GM12892 (cell line): Measurements from ENCODE around the gene DNAAF5.

Experiments
- POLR2A ChIP-seq: IDR thresholded peaks from 2 replicates; pipeline ENCODE4 v1.6.1; 2011; ENCODE audit warnings: low read depth, low read length, control low read depth
- POLR2AphosphoS5 ChIP-seq: IDR thresholded peaks from 2 replicates; pipeline ENCODE4 v1.6.1; 2011; ENCODE audit warnings: low read depth, low read length, control low read depth
- TAF1 ChIP-seq: IDR thresholded peaks from 2 replicates; pipeline ENCODE4 v1.6.1; 2011; ENCODE audit warnings: low read depth, mild to moderate bottlenecking, control low read depth, low read length, borderline replicate concordance

DNA sequence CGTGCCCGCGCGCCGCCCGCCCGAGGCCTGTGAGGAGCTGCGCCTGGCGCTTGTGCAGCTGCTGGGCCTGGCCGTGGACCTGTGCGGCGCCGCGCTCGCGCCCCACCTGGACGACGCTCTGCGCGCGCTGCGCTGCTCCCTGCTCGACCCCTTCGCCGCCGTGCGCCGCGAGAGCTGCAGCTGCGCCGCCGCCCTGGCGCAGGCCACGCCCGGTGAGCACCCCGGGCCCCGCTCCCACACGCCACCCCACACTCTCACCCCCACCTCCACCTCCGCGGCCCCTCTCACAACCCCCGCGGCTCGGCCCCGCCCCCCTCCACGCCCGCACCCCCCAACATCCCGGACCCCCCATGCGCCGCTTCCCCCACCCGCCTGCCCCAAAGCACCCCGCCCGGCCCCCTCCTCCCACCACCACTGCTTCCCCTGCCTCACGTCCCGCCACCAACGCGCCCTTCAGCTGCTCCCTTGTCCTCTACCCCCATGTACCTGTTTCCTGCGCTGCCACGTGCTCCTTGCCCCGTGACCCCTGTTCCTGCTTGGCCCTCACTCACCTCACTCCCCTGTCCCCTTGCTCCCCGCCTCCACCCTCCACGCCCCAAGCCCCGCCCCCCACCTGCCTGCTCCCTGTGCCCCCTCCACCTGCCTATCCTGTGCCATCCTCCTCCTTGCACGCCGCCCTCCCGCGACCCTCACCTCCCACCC, 756 bp downstream of the DNAAF5 start, which contains the start of gene PRKAR1B:
- no peak; the same call in 1 of the 2 replicates for TF ChIP-seq POLR2A
- TF ChIP-seq POLR2AphosphoS5, result no peak
- TF ChIP-seq TAF1, result no peak
